HepG2 (cell line): ENCODE data around the gene GNG5. TPM values are rescaled to one million over a fixed set of nuclear protein-coding genes. Genes with fewer than 3 reads are reported as not detected.

ENCODE experiments used
- ATAC-seq: fragments of 200-7000 bp; cut with Tn5 transposase; 3 replicates; pipeline ENCODE4 v1.9.1; 2020; ENCODE audit warnings: mild to moderate bottlenecking, moderate library complexity
- BruUV-seq: library from RNA; stranded (reverse); fragments of 400-500 nt; replicated peaks from 2 replicates; lab custom pipeline; 2021; lab: Mats Ljungman, UMichigan
- CTCF ChIA-PET: fragments of 300-600 bp; formaldehyde crosslinking; extraction: SDS; loops from one replicate; lab custom pipeline; 2021; ENCODE audit warnings: low total read pairs, inconsistent platforms, low intra/inter-chr PET ratio; lab: Yijun Ruan, JAX
- POLR2A ChIA-PET: fragments of 350-600 bp; sonication (Branson Sonifier 250); formaldehyde crosslinking; loops from one replicate; lab custom pipeline; 2020; ENCODE audit warnings: antibody characterized with exemption, inconsistent platforms; lab: Yijun Ruan, JAX
- DNase-seq: peaks from one replicate; pipeline ENCODE4 v3.0.0-alpha.2; 2015; ENCODE audit warnings: low spot score
- FAIRE-seq: peaks from 3 replicates; lab custom pipeline; 2011; peaks lifted over from hg19 to GRCh38; lab: Jason Lieb, UNC
- H2AFZ ChIP-seq: one replicate; pipeline ENCODE4 v1.6.1; 2011; ENCODE audit warnings: low read length, inconsistent platforms
- H3K27ac ChIP-seq: fragments of 300-600 bp; 3 replicates; pipeline ENCODE4 v1.8.0; 2011; ENCODE audit warnings: mixed run types, mild to moderate bottlenecking, mixed read lengths, low read length, inconsistent platforms; ENCODE audit not compliant: insufficient read depth; ENCODE audit errors: extremely low read length
- H3K27me3 ChIP-seq, 2 experiments: fragments of 200-600 bp in 1 of 2; 2 replicates in 1 of 2; 3 replicates in 1 of 2; pipeline versions ENCODE4 v1.6.0 to v1.8.0; 2011; ENCODE audit warnings: low read length in 2 of 2, mild to moderate bottlenecking in 2 of 2, moderate library complexity in 2 of 2, inconsistent platforms in 1 of 2; ENCODE audit not compliant: insufficient read depth in 2 of 2, control insufficient read depth in 1 of 2
- H3K36me3 ChIP-seq, 2 experiments: fragments of 200-600 bp in 1 of 2; replicated peaks in 1 of 2; 2 replicates in 1 of 2; 3 replicates in 1 of 2; pipeline versions ENCODE4 v1.5.1 to v1.8.0; 2011; ENCODE audit warnings: low read length in 2 of 2, inconsistent platforms in 1 of 2; ENCODE audit not compliant: insufficient read depth in 2 of 2, control insufficient read depth in 1 of 2
- H3K4me1 ChIP-seq: 2 replicates; pipeline ENCODE4 v1.5.1; 2012; ENCODE audit warnings: low read length, inconsistent platforms; ENCODE audit not compliant: insufficient read depth
- H3K4me2 ChIP-seq: 2 replicates; pipeline ENCODE4 v1.6.0; 2011; ENCODE audit warnings: low read depth, low read length, inconsistent platforms
- H3K4me3 ChIP-seq, 3 experiments: fragments of 200-600 bp in 1 of 3; sonication (generic), shearing (Covaris generic) in 1 of 3; replicated peaks in 1 of 3; 2 replicates each; pipeline ENCODE4 v1.5.1; 2011 to 2016; ENCODE audit warnings: low read length in 3 of 3, inconsistent platforms in 2 of 3, low read depth in 2 of 3, mild to moderate bottlenecking in 2 of 3, control low read depth in 1 of 3, mixed read lengths in 1 of 3; ENCODE audit not compliant: insufficient read depth in 1 of 3
- H3K79me2 ChIP-seq: one replicate; pipeline ENCODE4 v1.6.1; 2011; ENCODE audit warnings: low read length, inconsistent platforms; ENCODE audit not compliant: insufficient read depth
- H3K9ac ChIP-seq: 2 replicates; pipeline ENCODE4 v1.6.0; 2011; ENCODE audit warnings: mild to moderate bottlenecking, low read depth, low read length, inconsistent platforms; ENCODE audit not compliant: insufficient read depth
- H3K9me3 ChIP-seq: 2 replicates; pipeline ENCODE4 v1.5.1; 2012; ENCODE audit warnings: mild to moderate bottlenecking, low read length
- H4K20me1 ChIP-seq: 2 replicates; pipeline ENCODE4 v1.6.0; 2011; ENCODE audit warnings: inconsistent platforms, mild to moderate bottlenecking, low read length, moderate library complexity; ENCODE audit not compliant: insufficient read depth
- EZH2 ChIP-seq: conservative IDR thresholded peaks from 2 replicates; pipeline ENCODE4 v1.6.1; 2012; ENCODE audit warnings: mild to moderate bottlenecking, low read depth, low read length, moderate library complexity
- FLYWCH1 ChIP-seq: sonication (generic); formaldehyde crosslinking; IDR thresholded peaks from 2 replicates; pipeline ENCODE4 v1.8.1; 2023; ENCODE audit warnings: mild to moderate bottlenecking, missing genetic modification reagents
- MAFF ChIP-seq: IDR thresholded peaks from 2 replicates; pipeline ENCODE4 v1.6.1; 2011; ENCODE audit warnings: low read depth, low read length, improper control_type of control experiment
- MAFK ChIP-seq, 2 experiments: IDR thresholded peaks in 1 of 2; conservative IDR thresholded peaks in 1 of 2; 2 replicates each; pipeline ENCODE4 v1.6.1; 2011; ENCODE audit warnings: improper control_type of control experiment in 2 of 2, low read length in 2 of 2
- REPIN1 ChIP-seq: sonication (generic); formaldehyde crosslinking; IDR thresholded peaks from 2 replicates; pipeline ENCODE4 v1.8.0; 2022; ENCODE audit warnings: missing genetic modification reagents, low read depth, mild to moderate bottlenecking, borderline replicate concordance
- SRSF4 ChIP-seq: fragments of 200-400 bp; formaldehyde crosslinking; IDR thresholded peaks from one replicate; pipeline ENCODE4 v1.6.1; 2018; ENCODE audit warnings: mild to moderate bottlenecking, low read depth, low read length, moderate library complexity; ENCODE audit not compliant: poor library complexity, severe bottlenecking
- THYN1 ChIP-seq: sonication (generic); formaldehyde crosslinking; IDR thresholded peaks from 2 replicates; pipeline ENCODE4 v1.8.1; 2023; ENCODE audit warnings: low read depth, mild to moderate bottlenecking, moderate library complexity, missing genetic modification reagents, borderline replicate concordance
- ZNF282 ChIP-seq: fragments of 450-650 bp; IDR thresholded peaks from 2 replicates; pipeline ENCODE4 v1.6.1; 2018; ENCODE audit not compliant: partially characterized antibody
- WGBS: methylation state at CpG from one replicate; pipeline ENCODE4 v1.1.6; 2017; ENCODE audit warnings: low lambda C conversion rate; 5-methylcytosine and 5-hydroxymethylcytosine counted together
- in situ Hi-C: cut with HindIII; loops from 2 replicates; pipeline ENCODE4 v1.10.0; 2017; ENCODE audit warnings: low pct_unique_long_range_greater_than_20kb; ENCODE audit not compliant: extremely low pct_ligation_motif_present
- intact Hi-C: fragments of 100-400 bp; cut with micrococcal nuclease; formaldehyde crosslinking; loops from one replicate; pipeline ENCODE4 v1.10.0; 2022; ENCODE audit not compliant: unreplicated experiment
- polyA plus RNA-seq, 8 experiments: library from polyadenylated mRNA; depleted of rRNA in 3 of 8; stranded (reverse) in 7 of 8; unstranded in 1 of 8; fragments of >200 nt; fragmentation: Illumina TruSeq in 4 of 8; extraction: Trizol in 4 of 8; gene quantifications; 2 replicates each; pipeline versions ENCODE4 v1.2.1 to v1.2.3, GENCODE V29; 2011 to 2016; ENCODE audit warnings: low read depth in 4 of 8, missing spikeins in 1 of 8, mixed read lengths in 1 of 8; ENCODE audit not compliant: insufficient read depth in 1 of 8
- total RNA-seq, 5 experiments: library from RNA; depleted of rRNA; stranded (reverse); fragments of >200 nt; fragmentation: Illumina TruSeq; extraction: Trizol; gene quantifications; 2 replicates each; pipeline ENCODE4 v1.2.3, GENCODE V29; 2016; ENCODE audit warnings: low read depth in 1 of 5

Gene GNG5
- total and polyA plus RNA-seq, 2 of the 13 experiments (the other 11 are each of a cell fraction or from before 2014, with no cell fraction given), result 103 to 137 TPM

DNA sequence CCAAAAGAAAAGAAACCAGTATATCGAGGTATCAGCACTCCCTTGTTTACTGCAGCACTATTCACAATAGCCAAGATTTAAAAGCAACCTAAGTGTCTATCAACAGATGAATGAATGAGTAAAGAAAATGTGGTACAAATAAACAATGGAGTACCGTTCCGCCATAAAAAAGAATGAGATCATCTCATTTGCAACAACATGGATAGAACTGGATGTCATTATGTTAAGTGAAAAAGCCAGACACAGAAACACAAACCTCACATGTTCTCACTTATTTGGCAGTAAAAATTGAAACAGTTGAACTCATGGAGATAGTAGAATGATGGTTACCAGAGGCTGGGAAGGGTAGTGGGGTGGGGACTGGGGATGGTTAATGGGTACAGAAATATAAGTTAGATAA, 4.3 kb upstream of the GNG5 start (continued):
- TF ChIP-seq THYN1 (no peak), REPIN1 (CRISPR knock-in tag) (no peak), SRSF4 (no peak), FLYWCH1 (CRISPR knock-in tag) (no peak)

DNA sequence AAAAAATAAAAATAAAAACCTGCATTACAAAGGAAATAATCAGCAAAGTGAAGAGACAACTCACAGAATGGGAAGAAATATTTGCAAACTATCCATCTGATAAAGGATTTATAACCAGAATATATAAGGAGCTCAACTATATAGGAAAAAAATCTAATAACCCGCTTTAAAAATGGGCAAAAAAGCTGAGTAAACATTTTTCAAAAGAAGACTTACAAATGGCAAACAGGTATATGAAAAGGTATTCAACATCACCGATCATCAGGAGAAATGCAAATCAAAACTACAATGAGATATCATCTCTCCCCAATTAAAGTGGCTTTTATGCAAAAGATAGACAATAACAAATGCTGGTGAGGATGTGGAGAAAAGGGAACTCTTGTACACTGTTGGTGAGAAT, 3.8 kb upstream of the GNG5 start:
- H3K9me3 ChIP-seq, result no peaks in the 10 kb centered on the region
- in situ Hi-C loops, result no loop called here
- H3K4me3 ChIP-seq, result no peak overlapping the region
- no peak overlapping the region for H2AFZ ChIP-seq
- H3K4me1 ChIP-seq, result peaks cover 19% of the 10 kb centered on the region
- DNase-seq, result no peak
- TF ChIP-seq MAFK (conservative IDR thresholded peaks at IDR 0.05 in 1 of 2, IDR thresholded peaks at IDR 0.05 in 1 of 2; ENCODE audit: low read length in 2 of 2), result peak; percentile 86 to 92
- no peak for TF ChIP-seq ZNF282
- no peak for TF ChIP-seq EZH2
- TF ChIP-seq MAFF, result peak; percentile 83
- no peaks in the 10 kb centered on the region; the same call in 1 of the 2 replicates for H4K20me1 ChIP-seq
- CTCF ChIA-PET, result no interaction called here
- H3K36me3 ChIP-seq, result no peaks in the 10 kb centered on the region
- no peak for FAIRE-seq
- intact Hi-C loops, result no loop called here
- H3K27ac ChIP-seq, result no peak overlapping the region
- POLR2A ChIA-PET, result no interaction called here
- H3K4me2 ChIP-seq, result no peak overlapping the region
- no peak for ATAC-seq
- 96% methylated on average over 2 of the region's 2 CpGs for WGBS
- H3K27me3 ChIP-seq, result no peaks in the 10 kb centered on the region
- no TSS peak for BruUV-seq
- no peak overlapping the region for H3K9ac ChIP-seq
- H3K79me2 ChIP-seq, result peaks cover 8% of the 10 kb centered on the region
